Stomach (tissue), 9 donors: ENCODE results near the gene PLCH1. TPM values are rescaled to one million over a fixed set of nuclear protein-coding genes. Genes with fewer than 3 reads are reported as not detected.

ENCODE experiments used
- DNase-seq, 2 donors: peaks; one replicate each; pipeline versions ENCODE4 v3.0.0 to v3.0.0-alpha.2; 2013 to 2019
- H3K27ac ChIP-seq, 5 donors: fragments of 200-600 bp in 4 of 5; sonication (generic) in 4 of 5; one replicate each; pipeline ENCODE4 v1.5.1; 2013 to 2019; ENCODE audit warnings: mild to moderate bottlenecking in 1 of 5, moderate library complexity in 1 of 5
- H3K27me3 ChIP-seq, 3 donors: fragments of 200-600 bp; sonication (generic); one replicate each; pipeline ENCODE4 v1.5.1; 2017 to 2019; ENCODE audit warnings: mixed run types in 1 of 3
- H3K36me3 ChIP-seq, 4 donors: fragments of 200-600 bp; sonication (generic); 1 replicate in 3 of 4; 2 replicates in 1 of 4; pipeline ENCODE4 v1.5.1; 2016 to 2019
- H3K4me1 ChIP-seq, 4 donors: fragments of 200-600 bp; sonication (generic); one replicate each; pipeline ENCODE4 v1.5.1; 2016 to 2019
- H3K4me3 ChIP-seq, 4 donors: fragments of 200-600 bp; sonication (generic) in 3 of 4; one replicate each; pipeline ENCODE4 v1.5.1; 2016 to 2019; ENCODE audit warnings: mild to moderate bottlenecking in 1 of 4
- H3K9me3 ChIP-seq, 4 donors: fragments of 200-600 bp; sonication (generic); one replicate each; pipeline ENCODE4 v1.5.1; 2016 to 2019
- CTCF ChIP-seq, 7 experiments: fragments of 450-650 bp in 4 of 7; fragments of 200-600 bp in 3 of 7; sonication (generic) in 3 of 7; IDR thresholded peaks; one replicate each; pipeline ENCODE4 v1.5.1; 2016 to 2019; ENCODE audit warnings: antibody characterized with exemption in 7 of 7, control low read depth in 2 of 7, mild to moderate bottlenecking in 1 of 7
- EP300 ChIP-seq: sonication (generic); formaldehyde crosslinking; IDR thresholded peaks from one replicate; pipeline ENCODE4 v1.6.1; 2017; ENCODE audit warnings: antibody characterized with exemption
- POLR2A ChIP-seq, 4 donors: fragments of 450-650 bp; IDR thresholded peaks; one replicate each; pipeline ENCODE4 v1.6.1; 2016; ENCODE audit warnings: antibody characterized with exemption in 4 of 4, control low read depth in 2 of 4, mild to moderate bottlenecking in 1 of 4, moderate library complexity in 1 of 4
- POLR2AphosphoS5 ChIP-seq, 3 donors: sonication (generic); formaldehyde crosslinking; IDR thresholded peaks; one replicate each; pipeline ENCODE4 v1.6.1; 2016; ENCODE audit warnings: antibody characterized with exemption in 3 of 3
- WGBS, 5 donors: extraction: QIAGEN DNeasy Blood & Tissue Kit in 3 of 5; methylation state at CpG; one replicate each; pipeline versions ENCODE4 v1.1.5 to v1.1.7; 2013 to 2018; 5-methylcytosine and 5-hydroxymethylcytosine counted together
- intact Hi-C: fragments of 100-400 bp; cut with DNase I; formaldehyde crosslinking; loops from one replicate; pipeline ENCODE4 v1.15.1; 2023; ENCODE audit warnings: low total_unique reads
- polyA plus RNA-seq, 3 donors: library from polyadenylated mRNA; stranded (reverse); fragments of 200-250 nt; gene quantifications; one replicate each; pipeline ENCODE4 v1.2.3, GENCODE V29; 2013
- total RNA-seq, 5 donors: library from RNA; depleted of rRNA; stranded (reverse); fragments of >200 nt; gene quantifications; one replicate each; pipeline versions ENCODE4 v1.1.0 to v1.2.3, GENCODE V29; 2014 to 2016
- donor health status: healthy with polysubstance abuse.
- donor health status: Bipolar disorder and iron deficiency.
- donor health status: healthy.

Gene PLCH1
- total and polyA plus RNA-seq, 8 donors, result 0.75 to 18.8 (median 3.3) TPM

- no peaks in the 10 kb centered on the region for H3K27me3 ChIP-seq
- TF ChIP-seq POLR2A (IDR thresholded peaks at IDR 0.05) (no peak), POLR2AphosphoS5 (IDR thresholded peaks at IDR 0.05) (no peak), EP300 (no peak), CTCF (IDR thresholded peaks at IDR 0.05) (no peak)
These were observed 410.5 kb downstream of the PLCH1 start for GRCh38 chr3:155334215-155334913.

GRCh38 chr3:155332716-155333115, 412.2 kb downstream of the PLCH1 start:
- intact Hi-C loops, result no loop called here
- TF ChIP-seq POLR2A (IDR thresholded peaks at IDR 0.05), result no peak
- TF ChIP-seq CTCF (IDR thresholded peaks at IDR 0.05), result no peak
- no peak for TF ChIP-seq EP300
- no peak for TF ChIP-seq POLR2AphosphoS5 (IDR thresholded peaks at IDR 0.05)
- Histone ChIP-seq H3K4me3 (no peak overlapping the region), H3K27me3 (no peaks in the 10 kb centered on the region), H3K9me3 (no peaks in the 10 kb centered on the region), H3K36me3 (no peaks in the 10 kb centered on the region), H3K27ac (no peak overlapping the region), H3K4me1 (no peaks in the 10 kb centered on the region)
- 70 to 94% (median 84%) methylated on average over 4 of the region's 4 CpGs for WGBS, 5 donors
- no peak for DNase-seq

More at GRCh38 chr3:155334215-155334913, 410.5 kb downstream of the PLCH1 start:
- intact Hi-C loops, result no loop called here
- no peak overlapping the region for H3K4me3 ChIP-seq
- no peaks in the 10 kb centered on the region for H3K9me3 ChIP-seq
- DNase-seq, result no peak
- no peaks in the 10 kb centered on the region for H3K4me1 ChIP-seq
- H3K27ac ChIP-seq, result no peak overlapping the region
- 59 to 77% (median 71%) methylated on average over 3 of the region's 3 CpGs for WGBS, 5 donors
- H3K36me3 ChIP-seq, result no peaks in the 10 kb centered on the region

- H3K9me3 ChIP-seq, result no peaks in the 10 kb centered on the region
- intact Hi-C loops, result no loop called here
- 86 to 98% (median 96%) methylated on average over 2 of the region's 2 CpGs for WGBS, 5 donors
These were observed 413.8 kb downstream of the PLCH1 start for GRCh38 chr3:155331078-155331477.

GRCh38 chr3:155330370-155330769, 414.5 kb downstream of the PLCH1 start:
- H3K27ac ChIP-seq, result no peak overlapping the region
- H3K36me3 ChIP-seq, result no peaks in the 10 kb centered on the region
- intact Hi-C loops, result no loop called here
- H3K27me3 ChIP-seq, result no peaks in the 10 kb centered on the region
- no peak overlapping the region for H3K4me3 ChIP-seq
- no peaks in the 10 kb centered on the region for H3K9me3 ChIP-seq
- DNase-seq, result no peak
- TF ChIP-seq CTCF (IDR thresholded peaks at IDR 0.05), result no peak
- TF ChIP-seq EP300, result no peak
- no peak for TF ChIP-seq POLR2A (IDR thresholded peaks at IDR 0.05)
- no peak for TF ChIP-seq POLR2AphosphoS5 (IDR thresholded peaks at IDR 0.05)
- H3K4me1 ChIP-seq, result no peaks in the 10 kb centered on the region

More at GRCh38 chr3:155331078-155331477, 413.8 kb downstream of the PLCH1 start:
- DNase-seq, result no peak
- TF ChIP-seq POLR2A (IDR thresholded peaks at IDR 0.05) (no peak), EP300 (no peak), CTCF (IDR thresholded peaks at IDR 0.05) (no peak), POLR2AphosphoS5 (IDR thresholded peaks at IDR 0.05) (no peak)
- Histone ChIP-seq H3K36me3 (no peaks in the 10 kb centered on the region), H3K4me3 (no peak overlapping the region), H3K27ac (no peak overlapping the region), H3K4me1 (no peaks in the 10 kb centered on the region), H3K27me3 (no peaks in the 10 kb centered on the region)
